Measurements from ENCODE around the gene TMA7B. TPM values are rescaled to one million over a fixed set of nuclear protein-coding genes. Genes with fewer than 3 reads are reported as not detected.

The TMA7B gene
- polyA plus RNA-seq (2012; rRNA removed) = not detected in 2 replicates
- polyA plus RNA-seq (2012; cell fraction: cytosol; rRNA removed) = not detected in 2 replicates
- 0.09 TPM in 1 of 2 replicates, not detected in the other for polyA plus RNA-seq (2012; cell fraction: nucleus; rRNA removed)

DNA sequence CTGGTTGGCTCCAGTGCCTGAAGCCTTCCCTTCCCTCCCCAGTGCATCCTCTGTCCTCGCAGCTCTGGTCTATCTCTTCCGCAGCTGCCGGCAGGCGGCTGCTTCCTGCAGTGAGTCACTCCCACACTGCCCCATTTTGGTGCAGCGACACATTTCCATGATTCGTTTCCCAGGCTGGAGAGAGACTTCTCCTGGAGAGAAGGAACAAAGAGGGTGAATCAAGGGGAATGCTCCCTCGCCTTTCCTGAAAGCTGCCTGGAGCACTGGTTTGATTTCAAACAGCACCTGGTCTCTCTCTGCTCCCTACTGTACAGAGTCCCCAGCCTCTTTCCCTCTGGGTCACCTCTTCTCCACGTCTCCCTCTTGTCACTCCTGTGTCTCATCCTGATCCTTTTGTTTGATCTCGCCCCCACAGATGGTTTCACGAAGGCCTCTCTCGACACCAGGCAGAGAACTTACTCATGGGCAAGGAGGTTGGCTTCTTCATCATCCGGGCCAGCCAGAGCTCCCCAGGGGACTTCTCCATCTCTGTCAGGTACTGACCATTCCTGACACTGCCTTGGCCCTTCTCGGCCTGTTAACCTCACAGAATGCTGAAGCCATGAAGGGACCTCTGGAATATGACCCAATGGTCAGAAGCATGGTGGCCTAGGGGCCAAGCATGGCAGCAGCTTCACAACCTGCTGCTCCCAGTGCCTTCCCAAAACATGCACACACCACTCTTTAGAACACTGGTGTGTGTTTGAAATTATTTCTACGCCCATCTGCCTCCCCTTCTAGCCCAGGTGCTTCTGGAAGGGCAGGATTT is at the start of gene TMA7B:
TSS of gene TMA7B (plus strand) at position 758 of the 808 bp plus-strand sequence. CDS start 3,978 bp downstream, outside the sequence.
- Histone ChIP-seq H3K27me3 (ENCODE audit: insufficient read depth) (no peaks in the 10 kb centered on the region), H3K9me2 (no peaks in the 10 kb centered on the region), H3K36me3 (replicated peaks in 1 of 2; ENCODE audit: control insufficient read depth in 1 of 2, insufficient read depth in 2 of 2, low read length in 1 of 2) (no peaks in the 10 kb centered on the region), H3F3A (replicated peaks; ENCODE audit: insufficient read depth) (peaks cover 7% of the 10 kb centered on the region), H3K9ac (peak within 1 kb of the TSS; percentile 31; the same call in 1 of the 2 replicates), H3K4me1 (ENCODE audit: control insufficient read depth in 1 of 2, insufficient read depth in 2 of 2, low read depth in 1 of 2, low read length in 1 of 2) (peaks cover 0 to 8% of the 10 kb centered on the region in 2 experiments; a peak in 1 of 4 replicates), H4K20me1 (ENCODE audit: insufficient read depth) (no peaks in the 10 kb centered on the region), H3K4me2 (peak within 1 kb of the TSS; percentile 50), H3K4me3 (ENCODE audit: low read depth in 2 of 2, low read length in 1 of 2) (no peak within 1 kb of the TSS), H3K9me3 (no peaks in the 10 kb centered on the region), H3K79me2 (ENCODE audit: insufficient read depth) (no peaks in the 10 kb centered on the region), H2AFZ (ENCODE audit: low read depth) (peak within 1 kb of the TSS; percentile 35; the same call in 1 of the 2 replicates), H3K27ac (ENCODE audit: low read depth in 2 of 2, low read length in 1 of 2) (peak within 1 kb of the TSS in 1 of 2 experiments; percentile 81; a peak in 2 of 4 replicates)
- POLR2A ChIA-PET = interaction anchor here (0.9 kb wide), 1 partner anchor 9 kb away, joined by 3 read pairs; no protein-coding TSS in a partner anchor
- TF ChIP-seq, protein P1, sequence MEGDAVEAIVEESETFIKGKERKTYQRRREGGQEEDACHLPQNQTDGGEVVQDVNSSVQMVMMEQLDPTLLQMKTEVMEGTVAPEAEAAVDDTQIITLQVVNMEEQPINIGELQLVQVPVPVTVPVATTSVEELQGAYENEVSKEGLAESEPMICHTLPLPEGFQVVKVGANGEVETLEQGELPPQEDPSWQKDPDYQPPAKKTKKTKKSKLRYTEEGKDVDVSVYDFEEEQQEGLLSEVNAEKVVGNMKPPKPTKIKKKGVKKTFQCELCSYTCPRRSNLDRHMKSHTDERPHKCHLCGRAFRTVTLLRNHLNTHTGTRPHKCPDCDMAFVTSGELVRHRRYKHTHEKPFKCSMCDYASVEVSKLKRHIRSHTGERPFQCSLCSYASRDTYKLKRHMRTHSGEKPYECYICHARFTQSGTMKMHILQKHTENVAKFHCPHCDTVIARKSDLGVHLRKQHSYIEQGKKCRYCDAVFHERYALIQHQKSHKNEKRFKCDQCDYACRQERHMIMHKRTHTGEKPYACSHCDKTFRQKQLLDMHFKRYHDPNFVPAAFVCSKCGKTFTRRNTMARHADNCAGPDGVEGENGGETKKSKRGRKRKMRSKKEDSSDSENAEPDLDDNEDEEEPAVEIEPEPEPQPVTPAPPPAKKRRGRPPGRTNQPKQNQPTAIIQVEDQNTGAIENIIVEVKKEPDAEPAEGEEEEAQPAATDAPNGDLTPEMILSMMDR (IDR thresholded peaks at IDR 0.05) = peak; percentile 28; the same call in 1 of the 2 replicates
- TF ChIP-seq SIN3A (IDR thresholded peaks at IDR 0.05; ENCODE audit: borderline replicate concordance, low read depth, low read length) = no peak
- peak; percentile 68 for TF ChIP-seq TCF12 (IDR thresholded peaks at IDR 0.05)
- peak; percentile 33; the same call in 1 of the 2 replicates for TF ChIP-seq RAD21 (IDR thresholded peaks at IDR 0.05; ENCODE audit: low read length)
- TF ChIP-seq MEF2A (IDR thresholded peaks at IDR 0.05; ENCODE audit: borderline replicate concordance, low read depth) = no peak
- peak; percentile 34; the same call in 1 of the 2 replicates for TF ChIP-seq FOSL2 (IDR thresholded peaks at IDR 0.05; ENCODE audit: borderline replicate concordance, low read depth)
- TF ChIP-seq ELF1 (IDR thresholded peaks at IDR 0.05) = no peak
- TF ChIP-seq TAF1 (IDR thresholded peaks at IDR 0.05; ENCODE audit: borderline replicate concordance, low read depth, low read length) = no peak
- TF ChIP-seq TEAD4 (IDR thresholded peaks at IDR 0.05; ENCODE audit: borderline replicate concordance, insufficient read depth) = no peak
- TF ChIP-seq, protein P2, sequence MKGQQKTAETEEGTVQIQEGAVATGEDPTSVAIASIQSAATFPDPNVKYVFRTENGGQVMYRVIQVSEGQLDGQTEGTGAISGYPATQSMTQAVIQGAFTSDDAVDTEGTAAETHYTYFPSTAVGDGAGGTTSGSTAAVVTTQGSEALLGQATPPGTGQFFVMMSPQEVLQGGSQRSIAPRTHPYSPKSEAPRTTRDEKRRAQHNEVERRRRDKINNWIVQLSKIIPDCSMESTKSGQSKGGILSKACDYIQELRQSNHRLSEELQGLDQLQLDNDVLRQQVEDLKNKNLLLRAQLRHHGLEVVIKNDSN (IDR thresholded peaks at IDR 0.05; ENCODE audit: borderline replicate concordance, low read depth) = no peak
- no peak for TF ChIP-seq CHD2 (IDR thresholded peaks at IDR 0.05; ENCODE audit: low read length, partially characterized antibody)
- no peak for TF ChIP-seq YY1 (IDR thresholded peaks at IDR 0.05; ENCODE audit: low read depth)
- TF ChIP-seq, protein P3, sequence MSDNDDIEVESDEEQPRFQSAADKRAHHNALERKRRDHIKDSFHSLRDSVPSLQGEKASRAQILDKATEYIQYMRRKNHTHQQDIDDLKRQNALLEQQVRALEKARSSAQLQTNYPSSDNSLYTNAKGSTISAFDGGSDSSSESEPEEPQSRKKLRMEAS (IDR thresholded peaks at IDR 0.05; ENCODE audit: low read depth) = peak; percentile 87
- no peak for TF ChIP-seq IRF3 (IDR thresholded peaks at IDR 0.05; ENCODE audit: low read depth, low read length)
- peak; percentile 52 for DNase-seq
- CTCF ChIA-PET = interaction anchor here (1.0 to 2.0 kb wide), 4 partner anchors 12 to 65 kb away, joined by 3 to 8 read pairs (median 3); no protein-coding TSS in a partner anchor
- 57% methylated on average over 9 of the region's 14 CpGs for WGBS (ENCODE audit: low lambda C conversion rate)
